ENCODE measurements around the gene HNRNPUL2.

The HNRNPUL2 gene

GRCh38 chr11:62667460-62667859, 59.8 kb downstream of the HNRNPUL2 start:
- no peak for DNase-seq (ENCODE audit: low spot score)

DNA sequence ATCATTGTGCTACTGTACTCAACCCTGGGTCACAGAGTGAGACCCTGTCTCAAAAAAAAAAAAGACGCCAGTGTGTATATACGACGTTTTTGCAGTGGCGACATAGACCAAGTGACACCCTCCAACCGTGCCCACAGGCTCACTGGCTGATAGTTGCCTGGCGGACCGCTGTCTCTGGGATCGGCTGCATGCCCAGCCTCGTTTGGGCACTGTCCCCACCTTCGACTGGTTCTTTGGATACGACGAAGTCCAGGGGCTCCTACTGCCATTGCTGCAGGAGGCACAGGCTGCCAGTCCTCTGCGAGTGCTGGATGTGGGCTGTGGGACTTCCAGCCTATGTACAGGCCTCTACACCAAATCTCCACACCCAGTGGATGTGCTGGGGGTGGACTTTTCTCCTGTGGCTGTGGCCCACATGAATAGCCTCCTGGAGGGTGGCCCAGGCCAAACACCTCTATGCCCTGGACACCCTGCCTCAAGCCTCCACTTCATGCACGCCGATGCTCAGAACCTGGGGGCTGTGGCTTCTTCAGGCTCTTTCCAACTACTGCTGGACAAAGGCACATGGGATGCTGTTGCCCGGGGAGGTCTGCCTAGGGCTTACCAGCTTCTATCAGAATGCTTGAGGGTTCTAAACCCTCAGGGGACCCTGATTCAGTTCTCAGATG, 60.9 kb downstream of the HNRNPUL2 start:
- no peak for DNase-seq (ENCODE audit: low spot score)

DNA sequence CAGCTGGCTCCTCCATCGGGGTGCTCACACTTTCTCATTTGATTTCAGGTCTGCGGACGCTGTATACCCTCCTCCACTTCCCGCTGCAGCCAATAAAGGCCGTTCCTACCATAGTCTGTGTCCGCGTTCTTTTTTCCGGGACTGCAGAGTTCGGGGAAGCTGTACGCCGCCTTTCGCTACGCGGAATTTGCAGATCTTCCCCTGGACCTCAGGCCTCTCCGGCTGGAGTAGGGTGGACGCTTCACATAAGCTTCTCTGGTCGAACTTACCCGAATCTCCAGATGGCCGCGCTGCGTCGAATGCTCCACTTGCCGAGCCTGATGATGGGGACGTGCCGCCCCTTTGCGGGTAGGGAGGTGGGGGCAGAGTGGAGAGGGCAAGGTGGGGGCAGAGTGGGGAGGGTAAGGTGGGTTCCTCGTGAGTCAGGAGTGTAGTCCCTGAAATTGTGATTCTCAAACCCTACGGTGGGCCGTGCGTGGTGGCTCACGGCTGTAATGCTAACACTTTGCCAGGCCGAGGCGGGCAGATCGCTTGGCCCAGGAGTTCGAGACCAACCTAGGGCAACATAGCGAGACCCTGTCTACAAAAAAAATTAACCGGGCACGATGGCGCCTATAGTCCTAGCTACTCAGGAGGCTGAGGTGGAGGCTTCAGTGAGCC, 61.5 kb downstream of the HNRNPUL2 start:
- peak; percentile 58 for DNase-seq (ENCODE audit: low spot score)

- DNase-seq (ENCODE audit: low spot score) = peak; percentile 95
Measured at GRCh38 chr11:62665075-62665598, 62.1 kb downstream of the HNRNPUL2 start, which contains the start of the genes C11orf98 and CSKMT. TSS of gene C11orf98 (minus strand) at chr11:62665210. CDS start at chr11:62665169, 41 bp downstream. TSS of gene CSKMT (plus strand) at chr11:62665312. CDS start at chr11:62665880, 568 bp downstream.

- DNase-seq (ENCODE audit: low spot score) = peak; percentile 79
Measured at GRCh38 chr11:62664405-62665074, 62.7 kb downstream of the HNRNPUL2 start.

Data from kidney tubule cell (primary cell).